HG02885 (cell line): Measurements from ENCODE around the gene EIF5AL1.
"Not testable (repeated sequence)": the region's sequence is repeated elsewhere in the genome, so short reads cannot be mapped to it uniquely, and the experiment has no call there.

Experiments
- ATAC-seq: cut with Tn5 transposase; IDR thresholded peaks from one replicate; pipeline ENCODE4 v1.9.1; 2021; ENCODE audit warnings: mild to moderate bottlenecking; ENCODE audit not compliant: unreplicated experiment, poor library complexity

EIF5AL1 gene

GRCh38 chr10:79511891-79512583, at the start of gene EIF5AL1:
EIF5AL1 (plus strand) TSS chr10:79512533; CDS start chr10:79512650, 117 bp downstream.
- ATAC-seq, result not testable (repeated sequence)

- no peak for ATAC-seq
Measured at GRCh38 chr10:79463578-79464496, 48.5 kb upstream of the EIF5AL1 start.

- no peak for ATAC-seq
Measured at GRCh38 chr10:79465341-79465740, 47.0 kb upstream of the EIF5AL1 start.

GRCh38 chr10:79468015-79468560, 44.2 kb upstream of the EIF5AL1 start:
- no peak for ATAC-seq

- ATAC-seq, result no peak
Measured at GRCh38 chr10:79468841-79469585, 43.3 kb upstream of the EIF5AL1 start.

- no peak for ATAC-seq
Measured at GRCh38 chr10:79470096-79470495, 42.2 kb upstream of the EIF5AL1 start.

GRCh38 chr10:79471776-79472175, 40.6 kb upstream of the EIF5AL1 start:
- ATAC-seq, result no peak

GRCh38 chr10:79472449-79472848, 39.9 kb upstream of the EIF5AL1 start:
- ATAC-seq, result no peak

GRCh38 chr10:79472951-79473350, 39.4 kb upstream of the EIF5AL1 start:
- ATAC-seq, result no peak

GRCh38 chr10:79473496-79474095, 38.7 kb upstream of the EIF5AL1 start:
- ATAC-seq, result no peak

- ATAC-seq, result no peak
Measured at GRCh38 chr10:79475119-79475653, 37.1 kb upstream of the EIF5AL1 start.

GRCh38 chr10:79475877-79476276, 36.5 kb upstream of the EIF5AL1 start:
- ATAC-seq, result no peak

GRCh38 chr10:79476645-79477044, 35.7 kb upstream of the EIF5AL1 start:
- no peak for ATAC-seq

- ATAC-seq, result no peak
Measured at GRCh38 chr10:79477456-79477855, 34.9 kb upstream of the EIF5AL1 start.

GRCh38 chr10:79479283-79479909, 32.9 kb upstream of the EIF5AL1 start:
- no peak for ATAC-seq

GRCh38 chr10:79482304-79482703, 30.0 kb upstream of the EIF5AL1 start:
- ATAC-seq, result no peak

GRCh38 chr10:79482741-79483140, 29.6 kb upstream of the EIF5AL1 start:
- ATAC-seq, result no peak

GRCh38 chr10:79483299-79483698, 29.0 kb upstream of the EIF5AL1 start:
- no peak for ATAC-seq

- no peak for ATAC-seq
Measured at GRCh38 chr10:79483948-79484347, 28.4 kb upstream of the EIF5AL1 start.
